ENCODE results near the gene SYDE2. TPM values are rescaled to one million over a fixed set of nuclear protein-coding genes. Genes with fewer than 3 reads are reported as not detected.

The SYDE2 gene
- total RNA-seq, 1 donor from 2014 or later = 1.5 TPM

- Mint-ChIP-seq H3K27me3 (ENCODE audit: unreplicated experiment) (no peaks in the 10 kb centered on the region), H3K9me3 (ENCODE audit: unreplicated experiment) (no peaks in the 10 kb centered on the region), H3K27ac (ENCODE audit: unreplicated experiment) (no peak overlapping the region), H3K4me1 (ENCODE audit: low read depth, unreplicated experiment) (peaks cover 12% of the 10 kb centered on the region), H3K36me3 (ENCODE audit: unreplicated experiment) (no peaks in the 10 kb centered on the region), H3K4me3 (ENCODE audit: unreplicated experiment) (no peak overlapping the region)
- DNase-seq = no peak
- TF ChIP-seq CTCF (IDR thresholded peaks at IDR 0.05; ENCODE audit: partially characterized antibody, unreplicated experiment) = no peak
Measured at GRCh38 chr1:85124091-85124490, 76.7 kb downstream of the SYDE2 start.

GRCh38 chr1:85122169-85122568 lies 78.6 kb downstream of the SYDE2 start:
- no peaks in the 10 kb centered on the region for H3K36me3 Mint-ChIP-seq (ENCODE audit: unreplicated experiment)
- H3K27me3 Mint-ChIP-seq (ENCODE audit: unreplicated experiment) = no peaks in the 10 kb centered on the region
- TF ChIP-seq CTCF (IDR thresholded peaks at IDR 0.05; ENCODE audit: partially characterized antibody, unreplicated experiment) = no peak
- H3K27ac Mint-ChIP-seq (ENCODE audit: unreplicated experiment) = no peak overlapping the region
- no peak for DNase-seq
- no peak overlapping the region for H3K4me3 Mint-ChIP-seq (ENCODE audit: unreplicated experiment)
- H3K4me1 Mint-ChIP-seq (ENCODE audit: low read depth, unreplicated experiment) = peaks cover 12% of the 10 kb centered on the region
- H3K9me3 Mint-ChIP-seq (ENCODE audit: unreplicated experiment) = no peaks in the 10 kb centered on the region

GRCh38 chr1:85121744-85122143 lies 79.1 kb downstream of the SYDE2 start:
- no peaks in the 10 kb centered on the region for H3K27me3 Mint-ChIP-seq (ENCODE audit: unreplicated experiment)
- H3K36me3 Mint-ChIP-seq (ENCODE audit: unreplicated experiment) = no peaks in the 10 kb centered on the region
- no peak for TF ChIP-seq CTCF (IDR thresholded peaks at IDR 0.05; ENCODE audit: partially characterized antibody, unreplicated experiment)
- H3K9me3 Mint-ChIP-seq (ENCODE audit: unreplicated experiment) = no peaks in the 10 kb centered on the region
- H3K27ac Mint-ChIP-seq (ENCODE audit: unreplicated experiment) = no peak overlapping the region
- peaks cover 12% of the 10 kb centered on the region for H3K4me1 Mint-ChIP-seq (ENCODE audit: low read depth, unreplicated experiment)
- no peak for DNase-seq
- no peak overlapping the region for H3K4me3 Mint-ChIP-seq (ENCODE audit: unreplicated experiment)

- Mint-ChIP-seq H3K27me3 (ENCODE audit: unreplicated experiment) (no peaks in the 10 kb centered on the region), H3K4me1 (ENCODE audit: low read depth, unreplicated experiment) (peaks cover 3% of the 10 kb centered on the region), H3K4me3 (ENCODE audit: unreplicated experiment) (no peak overlapping the region), H3K9me3 (ENCODE audit: unreplicated experiment) (no peaks in the 10 kb centered on the region), H3K27ac (ENCODE audit: unreplicated experiment) (no peak overlapping the region), H3K36me3 (ENCODE audit: unreplicated experiment) (no peaks in the 10 kb centered on the region)
- TF ChIP-seq CTCF (IDR thresholded peaks at IDR 0.05; ENCODE audit: partially characterized antibody, unreplicated experiment) = no peak
- no peak for DNase-seq
Measured at GRCh38 chr1:85118751-85119150, 82.1 kb downstream of the SYDE2 start.

- no peak overlapping the region for H3K27ac Mint-ChIP-seq (ENCODE audit: unreplicated experiment)
- H3K27me3 Mint-ChIP-seq (ENCODE audit: unreplicated experiment) = no peaks in the 10 kb centered on the region
- TF ChIP-seq CTCF (IDR thresholded peaks at IDR 0.05; ENCODE audit: partially characterized antibody, unreplicated experiment) = no peak
- H3K4me1 Mint-ChIP-seq (ENCODE audit: low read depth, unreplicated experiment) = no peaks in the 10 kb centered on the region
- H3K36me3 Mint-ChIP-seq (ENCODE audit: unreplicated experiment) = no peaks in the 10 kb centered on the region
- no peaks in the 10 kb centered on the region for H3K9me3 Mint-ChIP-seq (ENCODE audit: unreplicated experiment)
- no peak overlapping the region for H3K4me3 Mint-ChIP-seq (ENCODE audit: unreplicated experiment)
- no peak for DNase-seq
Measured at GRCh38 chr1:85116856-85117255, 84.0 kb downstream of the SYDE2 start.

Data from glutamatergic neuron (in vitro differentiated cells).